Kidney capillary endothelial cell (primary cell): ENCODE data around the gene KANK2.
A peak's percentile ranks its signal among the peaks of the same experiment; 100 is the strongest.
"Not testable (repeated sequence)": the region's sequence is repeated elsewhere in the genome, so short reads cannot be mapped to it uniquely, and the experiment has no call there.

Experiments
- DNase-seq: peaks from one replicate; pipeline ENCODE4 v3.0.0-alpha.2; 2018; ENCODE audit warnings: low spot score

The KANK2 gene

GRCh38 chr19:11196406-11197287 is 698 bp downstream of the KANK2 start:
- no peak for DNase-seq

- no peak for DNase-seq
Measured at GRCh38 chr19:11195681-11196080, 1.7 kb downstream of the KANK2 start.

- DNase-seq, result peak; percentile 36
Measured at GRCh38 chr19:11194656-11195558, 2.4 kb downstream of the KANK2 start.

GRCh38 chr19:11194173-11194572 is 3.2 kb downstream of the KANK2 start:
- no peak for DNase-seq

GRCh38 chr19:11192957-11193939 is 4.1 kb downstream of the KANK2 start:
- no peak for DNase-seq

- no peak for DNase-seq
Measured at GRCh38 chr19:11191934-11192333, 5.4 kb downstream of the KANK2 start.

- DNase-seq, result peak; percentile 75
Measured at GRCh38 chr19:11191273-11191755, 6.0 kb downstream of the KANK2 start.

GRCh38 chr19:11190501-11190900 is 6.8 kb downstream of the KANK2 start:
- no peak for DNase-seq

GRCh38 chr19:11187441-11187840 is 9.9 kb downstream of the KANK2 start:
- DNase-seq, result no peak

GRCh38 chr19:11182994-11183393 is 14.4 kb downstream of the KANK2 start:
- no peak for DNase-seq

GRCh38 chr19:11181488-11181887 is 15.9 kb downstream of the KANK2 start:
- no peak for DNase-seq

- DNase-seq, result not testable (repeated sequence)
Measured at GRCh38 chr19:11180975-11181374, 16.4 kb downstream of the KANK2 start.

GRCh38 chr19:11180346-11180745 is 17.0 kb downstream of the KANK2 start:
- DNase-seq, result no peak

GRCh38 chr19:11179716-11180297 is 17.5 kb downstream of the KANK2 start:
- no peak for DNase-seq

- not testable (repeated sequence) for DNase-seq
Measured at GRCh38 chr19:11179145-11179465, 18.2 kb downstream of the KANK2 start.

- no peak for DNase-seq
Measured at GRCh38 chr19:11177592-11177991, 19.8 kb downstream of the KANK2 start.

GRCh38 chr19:11176466-11177193 is 20.7 kb downstream of the KANK2 start:
- DNase-seq, result no peak

GRCh38 chr19:11175920-11176319 is 21.4 kb downstream of the KANK2 start:
- no peak for DNase-seq

GRCh38 chr19:11174336-11174735 is 23.0 kb downstream of the KANK2 start:
- no peak for DNase-seq

- DNase-seq, result no peak
Measured at GRCh38 chr19:11173516-11174155, 23.7 kb downstream of the KANK2 start.
